ENCODE results near the gene TUBA3D. TPM values are rescaled to one million over a fixed set of nuclear protein-coding genes. Genes with fewer than 3 reads are reported as not detected.
"Not testable (repeated sequence)": the region's sequence is repeated elsewhere in the genome, so short reads cannot be mapped to it uniquely, and the experiment has no call there.

The TUBA3D gene
- total RNA-seq, 1 experiment from 2014 or later: not detected

- not testable (repeated sequence) for H4K91ac ChIP-seq (ENCODE audit: insufficient read length, low read depth, low read length); H2BK12ac ChIP-seq (ENCODE audit: insufficient read length, low read depth, low read length); H3K4me1 ChIP-seq (ENCODE audit: insufficient read depth, low read length); H3K27ac ChIP-seq (ENCODE audit: insufficient read length, low read depth, low read length); H3K23ac ChIP-seq (ENCODE audit: insufficient read length, low read depth, low read length); H3K4ac ChIP-seq (ENCODE audit: low read depth, low read length); H3K27ac Mint-ChIP-seq; H3K9me3 ChIP-seq (ENCODE audit: control insufficient read depth, low read depth, low read length); H3K27me3 Mint-ChIP-seq (ENCODE audit: low read depth); H3K18ac ChIP-seq (ENCODE audit: insufficient read length, low read depth, low read length); H2AK5ac ChIP-seq (ENCODE audit: insufficient read length, low read length); H3K27me3 ChIP-seq (ENCODE audit: insufficient read depth, low read length); H2BK20ac ChIP-seq (ENCODE audit: low read depth, low read length, poor library complexity, severe bottlenecking); H3K9ac ChIP-seq (ENCODE audit: extremely low read depth, insufficient read length, low read length); H3K23me2 ChIP-seq (ENCODE audit: insufficient read length, low read depth, low read length, poor library complexity, severe bottlenecking); H3K56ac ChIP-seq (ENCODE audit: insufficient read length, low read depth, low read length); H2BK120ac ChIP-seq (ENCODE audit: low read depth, low read length, poor library complexity, severe bottlenecking); H2BK5ac ChIP-seq (ENCODE audit: insufficient read length, low read length); H4K5ac ChIP-seq (ENCODE audit: insufficient read length, low read depth, low read length); H3K9me3 Mint-ChIP-seq; H4K8ac ChIP-seq (replicated peaks; ENCODE audit: insufficient read length, low read depth, low read length); H3K14ac ChIP-seq (ENCODE audit: insufficient read depth, low read length); H2BK15ac ChIP-seq (ENCODE audit: low read depth, low read length); H3T11ph ChIP-seq (ENCODE audit: low read length); H3K79me1 ChIP-seq (ENCODE audit: insufficient read depth, low read depth, low read length, poor library complexity, severe bottlenecking); DNase-seq; H4K20me1 ChIP-seq (ENCODE audit: control insufficient read depth, insufficient read depth, insufficient read length); H2AFZ ChIP-seq (ENCODE audit: low read length)
- Mint-ChIP-seq H3K4me3 (peak overlapping the region; percentile 72 to 79), H3K4me1 (peaks cover 6 to 17% of the 10 kb centered on the region in 2 experiments; a peak in 3 of 4 replicates), H3K36me3 (ENCODE audit: insufficient read depth in 1 of 3, low read depth in 3 of 3) (peaks cover 7 to 20% (median 19%) of the 10 kb centered on the region in 3 experiments; a peak in 6 of 7 replicates)
- no CpG with 5 or more reads among the region's 22 CpGs for WGBS (ENCODE audit: extremely low coverage, insufficient read length, low lambda C conversion rate)
- Histone ChIP-seq H3K4me2 (ENCODE audit: insufficient read depth, insufficient read length, low read length) (peak overlapping the region; percentile 68), H3K79me2 (ENCODE audit: insufficient read depth, low read length) (peaks cover 20% of the 10 kb centered on the region; the same call in 1 of the 2 replicates)
Measured at GRCh38 chr2:131491469-131491836, 15.5 kb downstream of the TUBA3D start.

- H3K4ac ChIP-seq (ENCODE audit: low read depth, low read length): peak within 1 kb of the TSS; percentile 91; the same call in 1 of the 2 replicates
- H3T11ph ChIP-seq (ENCODE audit: low read length); H4K8ac ChIP-seq (replicated peaks; ENCODE audit: insufficient read length, low read depth, low read length); H3K23me2 ChIP-seq (ENCODE audit: insufficient read length, low read depth, low read length, poor library complexity, severe bottlenecking); H3K23ac ChIP-seq (ENCODE audit: insufficient read length, low read depth, low read length); H2BK12ac ChIP-seq (ENCODE audit: insufficient read length, low read depth, low read length); H3K9me3 ChIP-seq (ENCODE audit: control insufficient read depth, low read depth, low read length); H2AK5ac ChIP-seq (ENCODE audit: insufficient read length, low read length); H2BK120ac ChIP-seq (ENCODE audit: low read depth, low read length, poor library complexity, severe bottlenecking); H2AFZ ChIP-seq (ENCODE audit: low read length); H2BK15ac ChIP-seq (ENCODE audit: low read depth, low read length); H3K4me1 ChIP-seq (ENCODE audit: insufficient read depth, low read length); H3K79me1 ChIP-seq (ENCODE audit: insufficient read depth, low read depth, low read length, poor library complexity, severe bottlenecking); DNase-seq; H3K27me3 ChIP-seq (ENCODE audit: insufficient read depth, low read length); H3K9me3 Mint-ChIP-seq; H4K20me1 ChIP-seq (ENCODE audit: control insufficient read depth, insufficient read depth, insufficient read length); H3K27me3 Mint-ChIP-seq (ENCODE audit: low read depth); H2BK20ac ChIP-seq (ENCODE audit: low read depth, low read length, poor library complexity, severe bottlenecking): not testable (repeated sequence)
- peak within 1 kb of the TSS; percentile 95 for H3K18ac ChIP-seq (ENCODE audit: insufficient read length, low read depth, low read length)
- peak within 1 kb of the TSS; percentile 96 for H4K91ac ChIP-seq (ENCODE audit: insufficient read length, low read depth, low read length)
- no CpG with 5 or more reads among the region's 53 CpGs for WGBS (ENCODE audit: extremely low coverage, insufficient read length, low lambda C conversion rate)
- Mint-ChIP-seq H3K4me3 (peak within 1 kb of the TSS; percentile 96), H3K36me3 (ENCODE audit: insufficient read depth in 1 of 3, low read depth in 3 of 3) (peaks cover 7 to 20% (median 19%) of the 10 kb centered on the region in 3 experiments; a peak in 6 of 7 replicates), H3K27ac (peak within 1 kb of the TSS; percentile 98 to 99 (median 99); a peak in 6 of 7 replicates), H3K4me1 (peaks cover 6 to 17% of the 10 kb centered on the region in 2 experiments; a peak in 3 of 4 replicates)
- H3K4me2 ChIP-seq (ENCODE audit: insufficient read depth, insufficient read length, low read length): peak within 1 kb of the TSS; percentile 93
- H4K5ac ChIP-seq (ENCODE audit: insufficient read length, low read depth, low read length): peak within 1 kb of the TSS; percentile 97
- H2BK5ac ChIP-seq (ENCODE audit: insufficient read length, low read length): peak within 1 kb of the TSS; percentile 84
- H3K9ac ChIP-seq (ENCODE audit: extremely low read depth, insufficient read length, low read length): peak within 1 kb of the TSS; percentile 99
- peak within 1 kb of the TSS; percentile 61 for H3K27ac ChIP-seq (ENCODE audit: insufficient read length, low read depth, low read length)
- H3K56ac ChIP-seq (ENCODE audit: insufficient read length, low read depth, low read length): peak within 1 kb of the TSS; percentile 59
- H3K14ac ChIP-seq (ENCODE audit: insufficient read depth, low read length): peak within 1 kb of the TSS; percentile 98
- H3K79me2 ChIP-seq (ENCODE audit: insufficient read depth, low read length): peaks cover 20% of the 10 kb centered on the region; the same call in 1 of the 2 replicates
Measured at GRCh38 chr2:131492015-131492417, 16.1 kb downstream of the TUBA3D start, which contains the start of gene MZT2A. Gene MZT2A (minus strand): TSS chr2:131492397. CDS start chr2:131492376, 21 bp downstream.
